ENCODE results near the gene P2RY12.
"Not testable (repeated sequence)": the region's sequence is repeated elsewhere in the genome, so short reads cannot be mapped to it uniquely, and the experiment has no call there.

The P2RY12 gene

GRCh38 chr3:151392191-151392590 is 7.6 kb upstream of the P2RY12 start:
- DNase-seq, result not testable (repeated sequence)

GRCh38 chr3:151391720-151392119 is 7.2 kb upstream of the P2RY12 start:
- no peak for DNase-seq

- no peak for DNase-seq
Measured at GRCh38 chr3:151387842-151388241, 3.3 kb upstream of the P2RY12 start.

DNA sequence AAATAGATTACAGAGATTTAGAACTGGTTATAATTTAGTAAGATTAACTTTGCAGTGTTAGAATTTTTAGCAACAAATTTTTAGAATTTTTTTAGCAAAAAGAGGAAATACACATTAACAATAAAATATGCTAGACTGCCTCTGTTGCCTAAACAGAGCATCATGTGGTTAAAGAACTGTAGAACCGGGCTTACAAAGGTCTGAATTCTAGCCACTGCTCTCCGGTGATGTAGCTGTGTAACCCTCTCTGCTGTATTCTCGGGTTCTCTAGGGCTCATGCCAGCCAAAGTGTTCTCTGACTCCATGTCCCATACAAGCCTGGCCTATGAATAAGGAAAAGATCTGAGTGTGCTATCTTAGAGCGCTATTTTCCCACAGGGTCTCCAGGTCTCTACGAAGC is 2.9 kb upstream of the P2RY12 start:
- DNase-seq, result no peak

- DNase-seq, result no peak
Measured at GRCh38 chr3:151386056-151386455, 1.5 kb upstream of the P2RY12 start.

GRCh38 chr3:151383956-151384355 is 597 bp downstream of the P2RY12 start:
- no peak for DNase-seq

DNA sequence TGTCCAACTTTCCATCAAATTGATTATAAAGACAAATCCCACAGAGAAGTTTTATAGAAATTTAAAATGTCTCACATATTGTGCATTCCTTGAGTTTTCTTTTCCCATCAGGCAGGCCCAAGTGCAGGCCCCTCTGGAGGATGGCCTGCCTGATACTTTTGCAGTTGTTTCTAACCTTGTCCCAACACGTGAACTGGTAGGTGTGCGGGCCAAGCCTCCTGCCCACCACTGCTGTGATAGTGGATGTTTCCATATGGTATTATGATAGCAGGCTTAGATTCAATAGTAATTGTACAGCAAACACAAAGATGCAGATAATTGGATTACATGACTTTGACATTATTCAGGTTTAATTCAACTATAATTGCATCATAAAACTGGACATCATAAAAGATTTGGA is 1.4 kb downstream of the P2RY12 start:
- DNase-seq, result no peak

- no peak for DNase-seq
Measured at GRCh38 chr3:151382671-151383070, 1.9 kb downstream of the P2RY12 start.

DNA sequence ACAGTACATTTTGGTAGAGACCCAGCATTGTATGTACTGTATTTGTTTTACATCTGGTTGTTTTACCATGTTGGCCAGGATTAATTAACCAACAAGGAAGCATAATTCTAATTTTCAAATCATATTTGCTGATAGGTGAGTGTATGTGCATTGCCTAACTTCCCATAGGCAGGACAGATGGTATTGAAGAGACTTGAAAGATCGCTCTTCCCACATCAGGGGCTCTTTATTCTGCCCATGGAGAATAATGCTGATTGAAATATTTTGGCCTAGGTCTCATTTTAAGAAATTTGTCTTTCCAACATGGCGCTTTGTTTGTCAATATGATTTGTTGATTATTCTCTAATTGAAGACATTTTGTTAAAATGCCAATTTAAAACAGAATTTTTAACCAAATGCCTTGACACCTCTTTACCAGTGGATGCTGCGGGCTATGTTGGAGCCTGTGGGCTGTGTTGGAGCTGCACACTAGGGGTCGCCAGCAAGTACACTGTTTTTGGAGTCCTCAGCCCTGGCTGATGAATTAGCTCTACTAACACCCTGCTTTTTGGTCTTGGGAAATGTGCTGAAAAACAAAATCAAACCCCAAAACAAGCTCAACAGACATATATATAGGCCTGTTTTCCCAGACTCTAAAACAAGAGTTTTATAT is 5.3 kb downstream of the P2RY12 start:
- DNase-seq, result no peak

DNA sequence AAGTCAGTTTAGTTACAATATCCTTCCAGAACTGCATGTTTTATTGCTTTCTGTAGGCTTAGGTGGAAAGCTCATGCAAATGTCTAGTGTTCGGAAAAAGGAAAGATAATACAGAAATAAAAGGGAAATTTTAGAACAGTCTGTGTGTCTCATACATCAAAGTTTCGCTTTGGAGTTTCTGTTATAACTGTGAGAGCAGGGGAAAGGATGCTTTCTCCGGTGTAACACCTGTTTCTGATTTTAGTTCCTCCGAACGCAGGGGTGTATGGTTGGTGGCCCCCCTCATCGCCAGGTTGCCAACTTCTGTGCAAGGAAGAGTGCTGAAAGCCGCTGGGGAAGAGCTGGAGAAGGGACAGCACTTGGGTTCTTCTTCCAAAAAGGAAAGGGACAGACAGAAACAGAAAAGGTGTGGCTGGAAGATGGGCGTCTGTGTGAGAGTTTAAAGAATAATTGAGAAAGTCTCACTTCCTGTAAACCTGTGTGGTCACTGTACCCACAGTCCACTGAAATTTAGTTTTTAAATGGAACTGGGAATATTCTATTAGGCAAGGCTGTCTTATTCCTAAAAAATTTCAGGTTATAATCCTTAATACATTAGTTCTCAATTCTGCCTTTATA is 6.7 kb downstream of the P2RY12 start:
- no peak for DNase-seq

DNA sequence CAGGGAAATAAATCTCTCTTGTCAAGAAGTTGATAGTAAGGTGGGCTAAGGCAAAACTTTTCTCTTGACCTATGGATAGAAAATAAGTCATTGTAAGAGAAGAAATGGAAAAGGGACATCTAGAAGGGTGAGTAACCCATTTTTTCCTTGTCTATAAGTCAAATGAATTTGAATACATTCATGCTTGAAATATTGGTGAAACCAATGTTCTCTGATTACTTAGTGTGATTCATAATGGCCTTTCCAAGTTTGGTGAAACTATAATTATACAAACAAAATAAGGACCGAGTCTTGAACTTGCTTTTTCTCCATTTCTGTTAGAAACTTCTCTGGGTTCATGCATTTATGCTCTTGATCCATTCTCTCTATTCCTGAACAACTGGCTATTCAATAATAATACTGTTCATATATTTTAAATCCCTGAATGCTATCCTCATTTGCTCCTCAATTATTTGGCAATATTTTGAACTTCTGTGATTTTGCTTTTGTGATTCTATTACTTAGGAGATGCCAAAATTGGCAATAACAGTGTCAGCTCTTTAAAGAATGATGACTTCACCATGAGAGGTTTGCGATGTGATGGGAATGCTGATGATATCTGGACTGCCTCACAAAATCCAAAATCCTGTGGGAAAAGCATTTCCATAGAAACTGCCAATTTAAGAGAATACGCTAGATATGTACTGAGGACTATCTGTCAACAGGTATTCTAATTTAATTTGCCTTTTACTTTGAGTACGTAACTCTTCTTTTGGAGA is 12.3 kb downstream of the P2RY12 start:
- no peak for DNase-seq

- no peak for DNase-seq
Measured at GRCh38 chr3:151371526-151371925, 13.0 kb downstream of the P2RY12 start.

DNA sequence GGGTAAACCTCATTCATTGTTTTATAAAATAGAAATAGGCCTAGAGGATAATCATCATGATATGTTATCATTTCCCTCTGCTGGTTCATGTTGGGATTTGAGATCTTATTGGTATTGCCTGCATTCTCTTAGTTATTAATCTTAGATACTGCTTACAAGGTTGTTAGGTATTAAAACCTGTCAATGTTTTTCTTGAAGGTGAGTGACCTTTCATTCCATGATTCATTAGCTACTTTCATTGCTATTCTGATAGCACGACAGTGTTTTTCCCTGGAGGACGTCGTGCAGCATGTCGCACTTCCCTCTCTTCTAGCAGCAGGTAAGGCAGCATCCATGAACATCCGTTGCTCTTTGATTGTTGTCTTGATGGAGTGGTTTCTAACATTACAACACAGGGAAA is 17.1 kb downstream of the P2RY12 start:
- peak; percentile 11 for DNase-seq

GRCh38 chr3:151366993-151367392 is 17.6 kb downstream of the P2RY12 start:
- DNase-seq, result no peak

GRCh38 chr3:151362751-151363174 is 21.8 kb downstream of the P2RY12 start:
- DNase-seq, result no peak

DNA sequence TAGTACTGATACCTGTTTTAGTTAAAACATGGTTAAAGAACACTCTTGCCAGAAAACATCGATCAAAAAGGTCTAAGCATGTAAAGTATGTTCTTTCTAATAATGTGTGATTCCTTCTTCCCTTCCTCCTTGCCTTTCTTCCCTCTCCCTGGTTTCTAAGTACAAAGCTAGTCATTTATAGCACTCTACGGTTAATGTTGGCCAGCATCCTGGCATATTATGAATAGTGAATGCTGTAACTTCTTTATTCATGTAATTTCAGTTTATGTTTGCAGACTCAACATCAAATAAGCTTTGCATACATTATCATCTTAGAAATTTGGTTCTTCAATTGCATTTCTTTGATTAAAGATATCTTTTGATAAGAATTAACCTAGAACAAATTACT is 27.1 kb downstream of the P2RY12 start:
- DNase-seq, result no peak

- no peak for DNase-seq
Measured at GRCh38 chr3:151356794-151357462, 27.6 kb downstream of the P2RY12 start.

GRCh38 chr3:151351648-151352047 is 32.9 kb downstream of the P2RY12 start:
- DNase-seq, result no peak

DNA sequence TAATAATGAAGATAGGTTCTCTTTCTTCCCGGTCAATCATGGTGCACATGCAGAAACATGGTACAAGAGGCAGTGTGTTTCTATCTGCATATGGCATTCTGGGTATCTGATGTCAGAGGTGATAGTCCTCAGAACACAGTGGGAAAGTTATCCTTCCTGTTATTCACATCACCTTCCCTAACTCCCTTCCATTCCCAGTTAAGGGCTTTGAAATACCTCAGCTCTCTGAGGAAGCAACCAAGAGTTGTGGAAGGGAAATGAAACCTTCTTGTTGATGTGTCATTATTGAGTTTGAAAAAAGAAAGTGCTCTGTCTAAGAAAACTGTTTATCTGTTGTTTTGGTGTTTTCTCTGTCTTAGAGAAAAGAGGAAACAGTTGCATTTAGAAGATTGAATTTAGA is 33.3 kb downstream of the P2RY12 start:
- DNase-seq, result no peak

- no peak for DNase-seq
Measured at GRCh38 chr3:151350656-151351055, 33.9 kb downstream of the P2RY12 start.

DNA sequence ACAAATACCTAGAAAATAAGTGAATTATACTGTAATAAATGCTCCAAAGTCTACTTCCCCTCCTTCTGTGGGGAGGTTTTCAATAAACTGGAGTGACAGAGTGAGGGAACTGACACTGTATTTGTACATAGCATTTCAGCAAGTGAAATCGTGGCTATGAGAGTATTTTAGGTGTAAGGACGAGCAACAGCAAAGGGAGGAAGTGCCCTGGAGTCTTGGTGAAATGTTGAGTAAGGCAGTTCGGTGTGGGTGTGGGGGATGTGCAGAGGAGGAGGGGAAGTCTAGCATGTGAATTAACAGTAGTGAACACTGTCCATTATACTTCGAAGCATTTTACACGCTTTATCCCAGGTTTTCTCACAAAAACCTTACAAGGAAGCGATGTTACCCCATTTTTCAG is 37.1 kb downstream of the P2RY12 start:
- DNase-seq, result no peak

DNA sequence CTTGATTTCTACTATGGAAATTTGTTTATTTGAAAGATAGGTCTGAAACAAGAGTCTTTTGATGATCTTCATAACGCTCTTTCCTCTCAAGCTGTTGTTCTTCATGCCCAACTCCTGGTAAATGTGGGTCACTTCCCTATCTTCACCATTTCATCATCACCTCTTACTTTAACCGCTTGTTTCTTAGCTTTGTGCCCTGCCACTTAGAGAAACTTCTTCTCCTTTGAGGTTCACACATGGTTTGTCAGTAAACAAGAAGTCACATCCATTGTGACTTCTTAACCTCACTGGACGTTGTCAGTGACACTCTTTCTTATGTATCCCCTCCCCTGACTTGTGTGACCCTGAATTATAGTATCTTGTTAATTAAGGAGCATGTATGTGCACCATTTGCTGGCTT is 38.3 kb downstream of the P2RY12 start:
- DNase-seq, result no peak

- DNase-seq, result peak; percentile 32
Measured at GRCh38 chr3:151345859-151346258, 38.7 kb downstream of the P2RY12 start.

DNA sequence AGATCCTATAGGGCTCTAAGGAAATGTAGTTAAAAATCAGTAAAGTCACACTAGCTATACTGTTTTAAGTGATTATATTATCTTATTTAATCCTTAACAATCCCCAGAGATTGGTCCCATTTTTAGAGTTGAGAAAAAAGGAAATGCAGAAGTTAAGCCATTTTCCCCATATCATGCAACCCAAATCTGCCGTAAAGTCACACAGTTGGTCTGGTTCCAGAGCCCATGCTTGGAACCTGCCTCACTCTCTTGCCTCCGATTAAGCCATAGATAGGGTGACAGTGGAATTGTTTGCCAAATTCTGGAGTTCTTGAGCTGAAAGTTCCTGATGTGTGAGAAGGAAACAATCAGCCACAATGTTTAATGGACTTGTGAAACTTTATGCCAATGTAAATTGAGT is 52.9 kb downstream of the P2RY12 start:
- DNase-seq, result no peak

Data from kidney glomerular epithelial cell (primary cell).